Prostate gland (tissue), 2 donors: Measurements from ENCODE around the gene DGKB. TPM values are rescaled to one million over a fixed set of nuclear protein-coding genes. Genes with fewer than 3 reads are reported as not detected.

Source experiments
- DNase-seq: peaks from one replicate; pipeline ENCODE4 v3.0.0-alpha.2; 2019; ENCODE audit warnings: low spot score
- H3K27ac ChIP-seq, 2 donors: fragments of 200-600 bp; sonication (generic); 2 replicates each; pipeline ENCODE4 v1.5.1; 2017 to 2019
- H3K27me3 ChIP-seq: fragments of 200-600 bp; sonication (generic); replicated peaks from 2 replicates; pipeline ENCODE4 v1.5.1; 2019; ENCODE audit not compliant: insufficient read depth
- H3K36me3 ChIP-seq, 2 donors: fragments of 200-600 bp; sonication (generic); 1 replicate in 1 of 2; 2 replicates in 1 of 2; pipeline versions ENCODE4 v1.5.1 to v1.8.1; 2017 to 2019
- H3K4me1 ChIP-seq: fragments of 200-600 bp; sonication (generic); replicated peaks from 2 replicates; pipeline ENCODE4 v1.5.1; 2019
- H3K4me3 ChIP-seq, 2 donors: fragments of 200-600 bp; sonication (generic); 2 replicates each; pipeline ENCODE4 v1.5.1; 2017 to 2019
- H3K9me3 ChIP-seq: fragments of 200-600 bp; sonication (generic); 2 replicates; pipeline ENCODE4 v1.5.1; 2017
- CTCF ChIP-seq, 4 experiments: fragments of 200-600 bp in 2 of 4; fragments of 450-650 bp in 2 of 4; sonication (generic) in 2 of 4; IDR thresholded peaks; 1 replicate in 3 of 4; 2 replicates in 1 of 4; pipeline ENCODE4 v1.5.1; 2016 to 2019; ENCODE audit warnings: antibody characterized with exemption in 4 of 4, mild to moderate bottlenecking in 2 of 4, moderate library complexity in 2 of 4
- POLR2A ChIP-seq: fragments of 450-650 bp; IDR thresholded peaks from one replicate; pipeline ENCODE4 v1.6.1; 2016; ENCODE audit warnings: antibody characterized with exemption, mild to moderate bottlenecking
- POLR2AphosphoS5 ChIP-seq: sonication (generic); formaldehyde crosslinking; IDR thresholded peaks from one replicate; pipeline ENCODE4 v1.6.1; 2017; ENCODE audit warnings: antibody characterized with exemption
- WGBS: methylation state at CpG from one replicate; pipeline ENCODE4 v1.1.5; 2018; 5-methylcytosine and 5-hydroxymethylcytosine counted together
- intact Hi-C: fragments of 100-400 bp; cut with DNase I; formaldehyde crosslinking; loops from one replicate; pipeline ENCODE4 v1.14.2; 2022
- total RNA-seq, 2 donors: library from RNA; depleted of rRNA; stranded (reverse); fragments of >200 nt; gene quantifications; one replicate each; pipeline ENCODE4 v1.1.0, GENCODE V29; 2016

DGKB gene
- total RNA-seq, 2 donors from 2014 or later = 0.45 TPM; not detected in 1

- intact Hi-C loops = no loop called here
- no peak for TF ChIP-seq CTCF (IDR thresholded peaks at IDR 0.05)
- TF ChIP-seq POLR2AphosphoS5 = no peak
- TF ChIP-seq POLR2A = no peak
These were observed 755.0 kb downstream of the DGKB start for GRCh38 chr7:14147532-14147931.

GRCh38 chr7:14144538-14144937 lies 758.0 kb downstream of the DGKB start:
- intact Hi-C loops = no loop called here
- TF ChIP-seq POLR2A (no peak), POLR2AphosphoS5 (no peak), CTCF (IDR thresholded peaks at IDR 0.05) (no peak)
- H3K4me3 ChIP-seq = no peak overlapping the region
- WGBS = 93% methylated on average over 2 of the region's 2 CpGs
- no peak for DNase-seq
- H3K36me3 ChIP-seq = no peaks in the 10 kb centered on the region
- H3K9me3 ChIP-seq = no peaks in the 10 kb centered on the region
- H3K27ac ChIP-seq = no peak overlapping the region
- H3K4me1 ChIP-seq = no peaks in the 10 kb centered on the region
- no peaks in the 10 kb centered on the region for H3K27me3 ChIP-seq

More at GRCh38 chr7:14147532-14147931, 755.0 kb downstream of the DGKB start:
- Histone ChIP-seq H3K4me3 (no peak overlapping the region), H3K4me1 (no peaks in the 10 kb centered on the region), H3K27ac (no peak overlapping the region), H3K36me3 (no peaks in the 10 kb centered on the region), H3K27me3 (no peaks in the 10 kb centered on the region), H3K9me3 (no peaks in the 10 kb centered on the region)
- DNase-seq = no peak
- WGBS = 54% methylated on average over 2 of the region's 2 CpGs

GRCh38 chr7:14144109-14144508 lies 758.4 kb downstream of the DGKB start:
- Histone ChIP-seq H3K27ac (no peak overlapping the region), H3K36me3 (no peaks in the 10 kb centered on the region), H3K4me1 (no peaks in the 10 kb centered on the region), H3K4me3 (no peak overlapping the region), H3K27me3 (no peaks in the 10 kb centered on the region), H3K9me3 (no peaks in the 10 kb centered on the region)
- 78% methylated on average over 1 of the region's 1 CpG for WGBS
- TF ChIP-seq POLR2AphosphoS5 (no peak), POLR2A (no peak), CTCF (IDR thresholded peaks at IDR 0.05) (no peak)
- intact Hi-C loops = no loop called here
- no peak for DNase-seq

GRCh38 chr7:14137676-14138075 lies 764.9 kb downstream of the DGKB start:
- Histone ChIP-seq H3K27me3 (no peaks in the 10 kb centered on the region), H3K27ac (no peak overlapping the region), H3K4me3 (no peak overlapping the region), H3K4me1 (no peaks in the 10 kb centered on the region), H3K9me3 (no peaks in the 10 kb centered on the region), H3K36me3 (no peaks in the 10 kb centered on the region)
- WGBS = 68% methylated on average over 2 of the region's 2 CpGs
- TF ChIP-seq POLR2A = no peak
- no peak for TF ChIP-seq POLR2AphosphoS5
- no peak for TF ChIP-seq CTCF (IDR thresholded peaks at IDR 0.05)
- intact Hi-C loops = no loop called here
- no peak for DNase-seq

- Histone ChIP-seq H3K9me3 (no peaks in the 10 kb centered on the region), H3K4me1 (no peaks in the 10 kb centered on the region), H3K4me3 (no peak overlapping the region), H3K27ac (no peak overlapping the region), H3K36me3 (no peaks in the 10 kb centered on the region), H3K27me3 (no peaks in the 10 kb centered on the region)
- no peak for DNase-seq
- TF ChIP-seq POLR2A (no peak), POLR2AphosphoS5 (no peak), CTCF (IDR thresholded peaks at IDR 0.05) (no peak)
- WGBS = 72% methylated on average over 1 of the region's 1 CpG
- intact Hi-C loops = no loop called here
These were observed 768.8 kb downstream of the DGKB start for GRCh38 chr7:14133752-14134151.
